Right lobe of liver (tissue), 6 donors: ENCODE measurements around the gene SCAP. TPM values are rescaled to one million over a fixed set of nuclear protein-coding genes. Genes with fewer than 3 reads are reported as not detected.
A peak's percentile ranks its signal among the peaks of the same experiment; 100 is the strongest.
"Not testable (repeated sequence)": the region's sequence is repeated elsewhere in the genome, so short reads cannot be mapped to it uniquely, and the experiment has no call there.

ENCODE experiments used
- ATAC-seq, 4 donors: fragments of 200-7000 bp; cut with Tn5 transposase; one replicate each; pipeline ENCODE4 v1.9.1; 2020; ENCODE audit warnings: mild to moderate bottlenecking in 4 of 4, moderate library complexity in 4 of 4
- DNase-seq, 3 donors: peaks; one replicate each; pipeline ENCODE4 v3.0.0-alpha.2; 2020
- H3K27ac ChIP-seq, 3 donors: fragments of 200-600 bp; one replicate each; pipeline ENCODE4 v1.8.0; 2022
- H3K27me3 ChIP-seq, 2 donors: fragments of 200-600 bp; one replicate each; pipeline ENCODE4 v1.8.0; 2022
- H3K36me3 ChIP-seq, 4 donors: fragments of 200-600 bp; sonication (generic) in 1 of 4; one replicate each; pipeline versions ENCODE4 v1.5.1 to v1.8.0; 2017 to 2022; ENCODE audit warnings: control low read depth in 1 of 4
- H3K4me1 ChIP-seq, 4 donors: fragments of 200-600 bp; sonication (generic) in 1 of 4; one replicate each; pipeline versions ENCODE4 v1.5.1 to v1.8.0; 2017 to 2022; ENCODE audit warnings: control low read depth in 1 of 4
- H3K4me3 ChIP-seq, 3 donors: fragments of 200-600 bp; one replicate each; pipeline ENCODE4 v1.8.0; 2022
- H3K9me3 ChIP-seq, 4 donors: fragments of 200-600 bp; sonication (generic) in 1 of 4; one replicate each; pipeline versions ENCODE4 v1.5.1 to v1.8.0; 2017 to 2022; ENCODE audit warnings: control low read depth in 1 of 4
- POLR2A ChIP-seq: fragments of 450-650 bp; IDR thresholded peaks from one replicate; pipeline ENCODE4 v1.6.1; 2017; ENCODE audit warnings: antibody characterized with exemption, mild to moderate bottlenecking
- WGBS: methylation state at CpG from one replicate; pipeline ENCODE4 v1.1.6; 2018; ENCODE audit warnings: low coverage, low lambda C conversion rate; ENCODE audit not compliant: insufficient coverage; ENCODE audit errors: missing lambda C conversion rate; 5-methylcytosine and 5-hydroxymethylcytosine counted together
- intact Hi-C, 2 donors: fragments of 100-400 bp; cut with DNase I; formaldehyde crosslinking; loops; one replicate each; pipeline versions ENCODE4 v1.11.2 to v1.14.1; 2022
- total RNA-seq, 6 experiments: library from RNA; depleted of rRNA in 2 of 6; stranded (reverse); fragments of >200 nt in 2 of 6; fragmentation: NEBNext Ultra II Directional in 3 of 6; extraction: Animal tissue kit (Norgen Biotek cat#: 25700) in 3 of 6; gene quantifications; one replicate each; pipeline versions ENCODE4 v1.1.0 to v1.2.4, GENCODE V29; 2016 to 2023
- TF ChIP-seq, protein P1 (sequence below), 4 donors: fragments of 200-600 bp in 3 of 4; fragments of 450-650 bp in 1 of 4; IDR thresholded peaks; one replicate each; pipeline versions ENCODE4 v1.5.1 to v1.8.0; 2016 to 2022; ENCODE audit warnings: antibody characterized with exemption in 4 of 4, mild to moderate bottlenecking in 2 of 4
- donor health status: DM: no; HTN: yes; CAD: no.
- donor health status: DM: no; HTN: no; CAD: no.
- donor health status: DM: no; HTN: no; CAD: no.
- donor health status: DM: no; HTN: yes; CAD: no.
- donor health status: DM: no; HTN: yes; CAD: no.

Gene SCAP
- total RNA-seq, 6 experiments from 2014 or later = 48.8 to 85.1 (median 78.9) TPM

DNA sequence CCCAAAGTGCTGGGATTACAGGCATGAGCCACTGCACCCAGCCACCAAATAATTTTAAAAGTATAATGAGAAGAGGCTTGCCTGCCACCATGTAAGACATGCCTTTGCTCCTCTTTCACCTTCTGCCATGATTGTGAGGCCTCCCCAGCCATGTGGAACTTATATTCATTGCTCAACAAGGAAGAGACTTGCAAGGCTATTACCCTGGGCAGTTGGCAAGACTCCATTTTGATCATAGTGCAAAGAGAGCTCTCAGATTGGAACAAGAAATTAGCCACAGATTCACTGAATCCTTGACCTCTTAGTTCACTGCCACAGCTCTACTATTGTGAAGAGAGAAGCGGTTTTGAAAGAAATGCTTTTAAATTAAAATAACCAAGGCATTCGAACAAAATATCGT is 6.1 kb downstream of the SCAP start:
- TF ChIP-seq, protein P1, sequence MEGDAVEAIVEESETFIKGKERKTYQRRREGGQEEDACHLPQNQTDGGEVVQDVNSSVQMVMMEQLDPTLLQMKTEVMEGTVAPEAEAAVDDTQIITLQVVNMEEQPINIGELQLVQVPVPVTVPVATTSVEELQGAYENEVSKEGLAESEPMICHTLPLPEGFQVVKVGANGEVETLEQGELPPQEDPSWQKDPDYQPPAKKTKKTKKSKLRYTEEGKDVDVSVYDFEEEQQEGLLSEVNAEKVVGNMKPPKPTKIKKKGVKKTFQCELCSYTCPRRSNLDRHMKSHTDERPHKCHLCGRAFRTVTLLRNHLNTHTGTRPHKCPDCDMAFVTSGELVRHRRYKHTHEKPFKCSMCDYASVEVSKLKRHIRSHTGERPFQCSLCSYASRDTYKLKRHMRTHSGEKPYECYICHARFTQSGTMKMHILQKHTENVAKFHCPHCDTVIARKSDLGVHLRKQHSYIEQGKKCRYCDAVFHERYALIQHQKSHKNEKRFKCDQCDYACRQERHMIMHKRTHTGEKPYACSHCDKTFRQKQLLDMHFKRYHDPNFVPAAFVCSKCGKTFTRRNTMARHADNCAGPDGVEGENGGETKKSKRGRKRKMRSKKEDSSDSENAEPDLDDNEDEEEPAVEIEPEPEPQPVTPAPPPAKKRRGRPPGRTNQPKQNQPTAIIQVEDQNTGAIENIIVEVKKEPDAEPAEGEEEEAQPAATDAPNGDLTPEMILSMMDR (IDR thresholded peaks at IDR 0.05) = no peak
- TF ChIP-seq POLR2A = no peak
- no peaks in the 10 kb centered on the region for H3K9me3 ChIP-seq
- H3K4me3 ChIP-seq = no peak overlapping the region
- no peaks in the 10 kb centered on the region for H3K36me3 ChIP-seq
- intact Hi-C loops = no loop called here
- ATAC-seq (peak in 3 of 4 donors; percentile 62 to 75 (median 66)), DNase-seq (peak in 1 of 3 donors; percentile 54)
- H3K27ac ChIP-seq = peak overlapping the region in 1 of 3 donors; percentile 4
- H3K4me1 ChIP-seq = peaks cover 0 to 32% (median 13%) of the 10 kb centered on the region in 4 donors
- no peaks in the 10 kb centered on the region for H3K27me3 ChIP-seq
- WGBS = 71% methylated on average over 3 of the region's 3 CpGs

DNA sequence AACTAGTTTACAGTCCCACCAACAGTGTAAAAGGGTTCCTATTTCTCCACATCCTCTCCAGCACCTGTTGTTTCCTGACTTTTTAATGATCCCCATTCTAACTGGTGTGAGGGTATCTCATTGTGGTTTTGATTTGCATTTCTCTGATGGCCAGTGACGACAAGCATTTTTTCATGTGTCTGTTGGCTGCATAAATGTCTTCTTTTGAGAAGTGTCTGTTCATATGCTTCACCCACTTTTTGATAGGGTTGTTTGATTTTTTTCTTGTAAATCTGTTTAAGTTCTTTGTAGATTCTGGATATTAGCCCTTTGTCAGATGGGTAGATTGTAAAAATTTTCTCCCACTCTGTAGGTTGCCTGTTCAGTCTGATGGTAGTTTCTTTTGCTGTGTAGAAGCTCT is 7.4 kb downstream of the SCAP start:
- intact Hi-C loops, H3K4me3 ChIP-seq, H3K36me3 ChIP-seq, DNase-seq, H3K27me3 ChIP-seq, ATAC-seq, H3K9me3 ChIP-seq, H3K27ac ChIP-seq: not testable (repeated sequence)
- WGBS = 100% methylated on average over 1 of the region's 1 CpG
- H3K4me1 ChIP-seq = peaks cover 0 to 19% (median 6%) of the 10 kb centered on the region in 4 donors

DNA sequence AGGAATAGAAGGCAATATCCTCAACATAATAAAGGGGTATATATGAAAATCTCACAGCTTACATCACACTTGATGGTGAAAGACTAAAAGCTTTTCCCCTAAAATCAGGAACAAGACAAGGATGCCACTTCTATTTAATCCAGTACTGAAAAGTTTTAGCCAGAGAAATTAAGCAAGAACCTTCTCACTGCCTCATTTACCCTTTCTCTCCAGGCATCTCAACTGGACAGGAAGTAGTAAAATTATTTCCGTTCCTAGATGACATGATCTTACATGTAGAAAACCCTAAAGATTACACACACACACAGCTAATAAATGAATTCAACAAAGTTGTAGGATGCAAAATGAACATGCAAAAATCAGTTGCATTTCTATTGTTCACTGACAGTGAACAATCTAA is 11.2 kb downstream of the SCAP start:
- intact Hi-C loops = no loop called here
- TF ChIP-seq POLR2A = no peak
- TF ChIP-seq, protein P1 (IDR thresholded peaks at IDR 0.05) = no peak
- WGBS = 75% methylated on average over 1 of the region's 1 CpG
- Histone ChIP-seq H3K27ac (no peak overlapping the region), H3K27me3 (no peaks in the 10 kb centered on the region), H3K4me1 (peaks cover 0 to 18% (median 5%) of the 10 kb centered on the region in 4 donors), H3K4me3 (no peak overlapping the region), H3K36me3 (no peaks in the 10 kb centered on the region), H3K9me3 (no peaks in the 10 kb centered on the region)
- DNase-seq = no peak
- no peak for ATAC-seq

DNA sequence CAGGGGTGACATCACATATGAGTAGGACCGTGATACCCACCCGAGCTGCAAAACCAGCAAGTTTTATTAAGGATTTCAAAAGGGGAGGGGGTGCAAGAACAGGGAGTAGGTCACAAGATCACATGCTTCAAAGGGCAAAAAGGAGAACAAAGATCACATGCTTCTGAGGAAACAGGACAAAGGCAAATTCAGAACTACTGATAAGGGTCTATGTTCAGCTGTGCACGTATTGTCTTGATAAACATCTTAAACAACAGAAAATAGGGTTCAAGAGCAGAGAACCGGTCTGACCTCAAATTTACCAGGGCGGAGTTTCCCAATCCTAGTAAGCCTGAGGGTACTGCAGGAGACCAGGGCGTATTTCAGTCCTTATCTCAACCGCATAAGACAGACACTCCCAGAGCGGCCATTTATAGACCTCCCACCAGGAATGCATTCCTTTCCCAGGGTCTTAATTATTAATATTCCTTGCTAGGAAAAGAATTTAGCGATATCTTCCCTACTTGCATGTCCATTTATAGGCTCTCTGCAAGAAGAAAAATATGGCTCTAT is 16.1 kb downstream of the SCAP start:
- ATAC-seq, H3K4me3 ChIP-seq, H3K27ac ChIP-seq, H3K9me3 ChIP-seq, H3K27me3 ChIP-seq, intact Hi-C loops, DNase-seq, H3K36me3 ChIP-seq: not testable (repeated sequence)
- WGBS = 58% methylated on average over 5 of the region's 9 CpGs
- H3K4me1 ChIP-seq = peaks cover 0 to 30% (median 15%) of the 10 kb centered on the region in 4 donors

DNA sequence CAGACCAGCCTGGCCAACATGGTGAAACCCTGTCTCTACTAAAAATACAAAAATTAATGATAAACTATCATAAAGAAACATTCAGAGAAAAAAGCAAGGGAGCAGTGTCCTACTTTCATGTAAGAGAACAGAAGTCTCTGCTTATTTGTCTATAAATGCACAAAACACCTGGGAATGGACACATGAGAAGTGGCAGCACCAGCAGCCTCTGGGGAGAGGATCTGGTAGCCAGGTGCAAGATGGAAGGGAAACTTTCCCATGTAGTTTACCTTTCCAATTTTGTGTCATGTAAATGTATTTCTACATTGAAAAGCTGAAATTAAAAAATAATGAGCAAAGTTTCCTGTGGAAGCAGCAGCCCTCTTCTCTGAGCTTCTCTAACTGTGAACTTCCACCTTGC is 18.8 kb downstream of the SCAP start:
- Histone ChIP-seq H3K36me3 (no peaks in the 10 kb centered on the region), H3K9me3 (no peaks in the 10 kb centered on the region), H3K4me1 (peaks cover 0 to 39% (median 13%) of the 10 kb centered on the region in 4 donors), H3K4me3 (no peak overlapping the region), H3K27me3 (no peaks in the 10 kb centered on the region), H3K27ac (no peak overlapping the region)
- DNase-seq (no peak), ATAC-seq (no peak)
- TF ChIP-seq POLR2A = no peak
- TF ChIP-seq, protein P1 (IDR thresholded peaks at IDR 0.05) = no peak
- intact Hi-C loops = no loop called here
